K562 (cell line): ENCODE data around the gene FUZ.

Experiments used
- EZH2 ChIP-seq: IDR thresholded peaks from 2 replicates; pipeline ENCODE4 v1.6.1; 2012; ENCODE audit warnings: low read depth, mild to moderate bottlenecking, inconsistent platforms, low read length, borderline replicate concordance
- POLR2A ChIP-seq: fragments of 450-650 bp; conservative IDR thresholded peaks from 2 replicates; pipeline ENCODE4 v1.6.1; 2016
- SREBF2 ChIP-seq: sonication (generic); formaldehyde crosslinking; IDR thresholded peaks from 2 replicates; pipeline ENCODE4 v1.4.0; 2020; ENCODE audit warnings: mild to moderate bottlenecking, missing genetic modification reagents
- SRF ChIP-seq, 2 experiments: fragments of 250-450, 450-650 bp in 1 of 2; sonication (Bioruptor Pico) in 1 of 2; sonication (generic) in 1 of 2; formaldehyde crosslinking; IDR thresholded peaks; 2 replicates each; pipeline versions ENCODE4 v1.5.0 to v1.5.1; 2020 to 2022; ENCODE audit warnings: mild to moderate bottlenecking in 1 of 2, missing genetic modification reagents in 1 of 2
- TAF1 ChIP-seq: IDR thresholded peaks from 2 replicates; pipeline ENCODE4 v1.6.1; 2011; ENCODE audit warnings: mild to moderate bottlenecking, low read length, moderate library complexity; ENCODE audit not compliant: insufficient read depth, control insufficient read depth, severe bottlenecking; ENCODE audit errors: extremely low read depth
- TF ChIP-seq, protein P1 (sequence below): fragments of 450-650 bp; formaldehyde crosslinking; IDR thresholded peaks from 2 replicates; pipeline ENCODE4 v1.4.0; 2022; ENCODE audit warnings: missing genetic modification characterization

- TF ChIP-seq SREBF2 (CRISPR knock-in tag), result no peak
- peak; percentile 5; the same call in 1 of the 2 replicates for TF ChIP-seq POLR2A
- no peak for TF ChIP-seq TAF1
- TF ChIP-seq EZH2, result no peak
- no peak for TF ChIP-seq SRF (CRISPR knock-in tag; IDR thresholded peaks at IDR 0.05)
- TF ChIP-seq, protein P1, sequence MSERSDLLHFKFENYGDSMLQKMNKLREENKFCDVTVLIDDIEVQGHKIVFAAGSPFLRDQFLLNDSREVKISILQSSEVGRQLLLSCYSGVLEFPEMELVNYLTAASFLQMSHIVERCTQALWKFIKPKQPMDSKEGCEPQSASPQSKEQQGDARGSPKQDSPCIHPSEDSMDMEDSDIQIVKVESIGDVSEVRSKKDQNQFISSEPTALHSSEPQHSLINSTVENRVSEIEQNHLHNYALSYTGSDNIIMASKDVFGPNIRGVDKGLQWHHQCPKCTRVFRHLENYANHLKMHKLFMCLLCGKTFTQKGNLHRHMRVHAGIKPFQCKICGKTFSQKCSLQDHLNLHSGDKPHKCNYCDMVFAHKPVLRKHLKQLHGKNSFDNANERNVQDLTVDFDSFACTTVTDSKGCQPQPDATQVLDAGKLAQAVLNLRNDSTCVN (CRISPR knock-in tag), result no peak
Measured at GRCh38 chr19:49857838-49858087, 44.7 kb upstream of the FUZ start.
